ENCODE results near the gene SESN1. TPM values are rescaled to one million over a fixed set of nuclear protein-coding genes. Genes with fewer than 3 reads are reported as not detected.

The SESN1 gene
- total RNA-seq, 4 donors from 2014 or later = 22.8 to 87.5 (median 43.4) TPM

DNA sequence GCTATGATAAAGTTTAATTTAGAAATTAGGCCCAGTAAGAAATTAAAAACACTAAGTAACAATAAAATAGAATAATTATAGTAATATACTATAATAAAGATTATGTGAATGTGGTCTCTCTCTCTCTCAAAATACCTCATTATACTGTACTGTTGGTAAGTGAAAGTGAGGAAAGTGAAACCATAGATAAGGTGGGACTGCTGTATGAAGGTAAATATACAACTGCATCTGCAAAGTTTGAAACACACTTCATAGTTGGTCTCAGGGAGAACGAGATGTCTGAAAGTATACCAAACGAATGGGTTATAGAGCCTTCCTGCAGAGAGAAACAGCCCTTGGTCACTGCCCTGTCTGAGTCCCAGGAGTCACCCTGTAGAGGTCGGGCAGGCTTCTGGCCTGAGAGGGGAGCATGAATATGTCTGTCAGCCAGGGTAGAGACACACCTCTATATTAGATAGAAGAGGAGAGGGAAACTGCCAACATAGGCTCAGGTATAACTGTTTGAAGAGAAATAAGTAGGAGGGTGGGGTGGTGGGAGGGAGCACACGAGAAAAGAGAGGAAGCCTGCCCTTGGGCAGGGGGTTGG, 31.8 kb downstream of the SESN1 start:
- Histone ChIP-seq H3K4me3 (no peak overlapping the region), H3K36me3 (no peaks in the 10 kb centered on the region), H3K27me3 (no peaks in the 10 kb centered on the region), H3K4me1 (peaks cover 0 to 23% (median 1%) of the 10 kb centered on the region in 4 donors), H3K27ac (no peak overlapping the region), H3K9me3 (no peaks in the 10 kb centered on the region)
- DNase-seq = no peak
- TF ChIP-seq, protein P1, sequence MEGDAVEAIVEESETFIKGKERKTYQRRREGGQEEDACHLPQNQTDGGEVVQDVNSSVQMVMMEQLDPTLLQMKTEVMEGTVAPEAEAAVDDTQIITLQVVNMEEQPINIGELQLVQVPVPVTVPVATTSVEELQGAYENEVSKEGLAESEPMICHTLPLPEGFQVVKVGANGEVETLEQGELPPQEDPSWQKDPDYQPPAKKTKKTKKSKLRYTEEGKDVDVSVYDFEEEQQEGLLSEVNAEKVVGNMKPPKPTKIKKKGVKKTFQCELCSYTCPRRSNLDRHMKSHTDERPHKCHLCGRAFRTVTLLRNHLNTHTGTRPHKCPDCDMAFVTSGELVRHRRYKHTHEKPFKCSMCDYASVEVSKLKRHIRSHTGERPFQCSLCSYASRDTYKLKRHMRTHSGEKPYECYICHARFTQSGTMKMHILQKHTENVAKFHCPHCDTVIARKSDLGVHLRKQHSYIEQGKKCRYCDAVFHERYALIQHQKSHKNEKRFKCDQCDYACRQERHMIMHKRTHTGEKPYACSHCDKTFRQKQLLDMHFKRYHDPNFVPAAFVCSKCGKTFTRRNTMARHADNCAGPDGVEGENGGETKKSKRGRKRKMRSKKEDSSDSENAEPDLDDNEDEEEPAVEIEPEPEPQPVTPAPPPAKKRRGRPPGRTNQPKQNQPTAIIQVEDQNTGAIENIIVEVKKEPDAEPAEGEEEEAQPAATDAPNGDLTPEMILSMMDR (IDR thresholded peaks at IDR 0.05) = no peak
- no peak for TF ChIP-seq POLR2A (IDR thresholded peaks at IDR 0.05)

DNA sequence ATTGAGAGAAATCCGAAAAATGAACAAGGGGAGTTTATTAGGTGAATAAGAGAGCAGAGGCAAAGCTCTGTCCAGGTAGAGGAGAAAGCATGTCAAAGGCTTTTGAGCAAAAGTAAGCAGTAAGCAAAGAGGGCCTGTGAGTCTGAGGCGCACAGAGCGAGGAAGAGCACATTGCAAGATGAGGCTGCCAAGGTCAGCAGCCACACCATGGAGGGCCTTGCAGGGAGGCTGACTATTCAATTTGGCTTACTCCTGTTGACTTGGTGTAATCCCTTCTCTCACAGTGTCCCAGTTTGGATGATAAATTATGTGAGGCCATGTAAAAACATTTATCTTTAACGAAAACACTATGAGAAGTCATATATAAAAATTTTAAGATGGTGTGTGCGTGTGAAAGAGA, 32.4 kb downstream of the SESN1 start:
- no peak overlapping the region for H3K4me3 ChIP-seq
- TF ChIP-seq, protein P1 (IDR thresholded peaks at IDR 0.05) = no peak
- TF ChIP-seq POLR2A (IDR thresholded peaks at IDR 0.05) = no peak
- peaks cover 0 to 23% (median 1%) of the 10 kb centered on the region in 4 donors for H3K4me1 ChIP-seq
- H3K27me3 ChIP-seq = no peaks in the 10 kb centered on the region
- H3K27ac ChIP-seq = peak overlapping the region in 1 of 4 donors; percentile 17
- no peaks in the 10 kb centered on the region for H3K9me3 ChIP-seq
- DNase-seq = no peak
- H3K36me3 ChIP-seq = no peaks in the 10 kb centered on the region

GRCh38 chr6:109060571-109060970, 34.1 kb downstream of the SESN1 start:
- TF ChIP-seq, protein P1 (IDR thresholded peaks at IDR 0.05) = no peak
- TF ChIP-seq POLR2A (IDR thresholded peaks at IDR 0.05) = no peak
- peaks cover 0 to 14% (median 1%) of the 10 kb centered on the region in 4 donors for H3K4me1 ChIP-seq
- no peaks in the 10 kb centered on the region for H3K27me3 ChIP-seq
- H3K27ac ChIP-seq = no peak overlapping the region
- no peak overlapping the region for H3K4me3 ChIP-seq
- no peaks in the 10 kb centered on the region for H3K36me3 ChIP-seq
- no peak for DNase-seq
- no peaks in the 10 kb centered on the region for H3K9me3 ChIP-seq

DNA sequence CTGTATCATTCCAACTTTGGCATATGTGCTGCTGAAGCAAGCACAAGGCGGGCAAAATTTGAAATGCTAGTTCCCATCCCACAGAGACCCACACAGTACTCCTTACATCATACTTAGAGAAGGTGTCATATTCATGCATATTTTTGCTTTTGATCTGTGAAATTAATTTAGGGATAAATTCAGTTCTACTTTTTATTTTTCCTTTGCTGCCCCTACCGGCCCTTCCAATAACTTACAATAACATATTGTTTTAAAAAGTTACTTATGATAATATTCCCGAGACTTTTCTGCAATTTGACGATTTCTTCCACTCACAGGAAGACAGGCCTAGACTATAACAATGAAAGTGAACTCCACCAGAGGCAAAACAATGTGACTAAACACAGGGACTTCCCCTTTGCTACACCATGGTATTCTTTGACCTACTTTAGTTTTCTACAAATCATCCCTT, 35.0 kb downstream of the SESN1 start:
- no peak for DNase-seq
- Histone ChIP-seq H3K27me3 (no peaks in the 10 kb centered on the region), H3K27ac (peak overlapping the region in 2 of 4 donors; percentile 19 to 48), H3K4me1 (peaks cover 0 to 14% (median 1%) of the 10 kb centered on the region in 4 donors), H3K36me3 (no peaks in the 10 kb centered on the region), H3K4me3 (no peak overlapping the region), H3K9me3 (no peaks in the 10 kb centered on the region)
- no peak for TF ChIP-seq POLR2A (IDR thresholded peaks at IDR 0.05)
- TF ChIP-seq, protein P1 (IDR thresholded peaks at IDR 0.05) = peak in 1 of 6 experiments; percentile 19

- no peak for DNase-seq
- Histone ChIP-seq H3K27me3 (no peaks in the 10 kb centered on the region), H3K4me3 (no peak overlapping the region), H3K4me1 (peaks cover 0 to 14% (median 1%) of the 10 kb centered on the region in 4 donors), H3K27ac (peak overlapping the region in 2 of 4 donors; percentile 19 to 48), H3K36me3 (no peaks in the 10 kb centered on the region), H3K9me3 (no peaks in the 10 kb centered on the region)
- TF ChIP-seq POLR2A (IDR thresholded peaks at IDR 0.05) = no peak
- TF ChIP-seq, protein P1 (IDR thresholded peaks at IDR 0.05) = no peak
These were observed 35.5 kb downstream of the SESN1 start for GRCh38 chr6:109059153-109059552.

All from Peyer's patch (tissue), 4 donors.